ENCODE results near the gene ICA1. TPM values are rescaled to one million over a fixed set of nuclear protein-coding genes. Genes with fewer than 3 reads are reported as not detected.
A peak's percentile ranks its signal among the peaks of the same experiment; 100 is the strongest.
"Not testable (repeated sequence)": the region's sequence is repeated elsewhere in the genome, so short reads cannot be mapped to it uniquely, and the experiment has no call there.

The ICA1 gene
- total RNA-seq: 1 to 10 TPM; 1.4 to 9.7 TPM

GRCh38 chr7:8261711-8262695 is at the start of gene ICA1:
Gene ICA1 (minus strand): TSS chr7:8262167. CDS start chr7:8235926, 26,241 bp downstream.
- ATAC-seq (replicated peaks): peak; percentile 52
- Mint-ChIP-seq H3K4me1 (no peaks in the 10 kb centered on the region), H3K27me3 (peaks cover 57% of the 10 kb centered on the region), H3K36me3 (ENCODE audit: low read depth) (no peaks in the 10 kb centered on the region), H3K27ac (no peak within 1 kb of the TSS), H3K4me3 (peak within 1 kb of the TSS; percentile 71), H3K9me3 (no peaks in the 10 kb centered on the region)

GRCh38 chr7:8310876-8311275 is 48.9 kb upstream of the ICA1 start:
- Mint-ChIP-seq H3K27me3 (peaks cover 33% of the 10 kb centered on the region), H3K27ac (no peak overlapping the region), H3K9me3 (peaks cover 6% of the 10 kb centered on the region), H3K4me1 (no peaks in the 10 kb centered on the region), H3K4me3 (no peak overlapping the region), H3K36me3 (ENCODE audit: low read depth) (no peaks in the 10 kb centered on the region)
- no peak for ATAC-seq (replicated peaks)

- ATAC-seq (replicated peaks): no peak
- Mint-ChIP-seq H3K27me3 (peaks cover 12% of the 10 kb centered on the region), H3K4me1 (no peaks in the 10 kb centered on the region), H3K36me3 (ENCODE audit: low read depth) (no peaks in the 10 kb centered on the region), H3K9me3 (no peaks in the 10 kb centered on the region), H3K4me3 (no peak overlapping the region), H3K27ac (no peak overlapping the region)
These were observed 43.8 kb upstream of the ICA1 start for GRCh38 chr7:8305625-8306388.

GRCh38 chr7:8305104-8305503 is 43.1 kb upstream of the ICA1 start:
- Mint-ChIP-seq H3K4me3 (no peak overlapping the region), H3K27ac (no peak overlapping the region), H3K36me3 (ENCODE audit: low read depth) (no peaks in the 10 kb centered on the region), H3K4me1 (no peaks in the 10 kb centered on the region), H3K27me3 (peaks cover 12% of the 10 kb centered on the region), H3K9me3 (no peaks in the 10 kb centered on the region)
- no peak for ATAC-seq (replicated peaks)

- H3K4me1 Mint-ChIP-seq: no peaks in the 10 kb centered on the region
- no peak overlapping the region for H3K27ac Mint-ChIP-seq
- H3K4me3 Mint-ChIP-seq: no peak overlapping the region
- peaks cover 12% of the 10 kb centered on the region for H3K27me3 Mint-ChIP-seq
- H3K9me3 Mint-ChIP-seq: no peaks in the 10 kb centered on the region
- no peak for ATAC-seq (replicated peaks)
- no peaks in the 10 kb centered on the region for H3K36me3 Mint-ChIP-seq (ENCODE audit: low read depth)
These were observed 42.0 kb upstream of the ICA1 start for GRCh38 chr7:8303904-8304528.

- H3K27ac Mint-ChIP-seq; H3K4me3 Mint-ChIP-seq; H3K9me3 Mint-ChIP-seq; H3K36me3 Mint-ChIP-seq (ENCODE audit: low read depth); H3K4me1 Mint-ChIP-seq; ATAC-seq (replicated peaks): not testable (repeated sequence)
- peaks cover 13% of the 10 kb centered on the region for H3K27me3 Mint-ChIP-seq
These were observed 35.1 kb upstream of the ICA1 start for GRCh38 chr7:8297023-8297422.

GRCh38 chr7:8296362-8296659 is 34.3 kb upstream of the ICA1 start:
- Mint-ChIP-seq H3K4me3 (no peak overlapping the region), H3K9me3 (no peaks in the 10 kb centered on the region), H3K27me3 (peaks cover 15% of the 10 kb centered on the region), H3K36me3 (ENCODE audit: low read depth) (no peaks in the 10 kb centered on the region), H3K27ac (no peak overlapping the region), H3K4me1 (no peaks in the 10 kb centered on the region)
- ATAC-seq (replicated peaks): no peak

- Mint-ChIP-seq H3K9me3 (no peaks in the 10 kb centered on the region), H3K36me3 (ENCODE audit: low read depth) (no peaks in the 10 kb centered on the region), H3K27ac (no peak overlapping the region), H3K4me3 (no peak overlapping the region), H3K27me3 (peaks cover 17% of the 10 kb centered on the region), H3K4me1 (no peaks in the 10 kb centered on the region)
- peak; percentile 80 for ATAC-seq (replicated peaks)
These were observed 33.8 kb upstream of the ICA1 start for GRCh38 chr7:8295638-8296361.

GRCh38 chr7:8291397-8292141 is 29.6 kb upstream of the ICA1 start:
- no peak overlapping the region for H3K27ac Mint-ChIP-seq
- no peak for ATAC-seq (replicated peaks)

GRCh38 chr7:8290645-8291308 is 28.8 kb upstream of the ICA1 start:
- ATAC-seq (replicated peaks): no peak
- Mint-ChIP-seq H3K4me1 (no peaks in the 10 kb centered on the region), H3K27me3 (peaks cover 15% of the 10 kb centered on the region), H3K9me3 (no peaks in the 10 kb centered on the region), H3K36me3 (ENCODE audit: low read depth) (no peaks in the 10 kb centered on the region), H3K27ac (no peak overlapping the region), H3K4me3 (no peak overlapping the region)

More at GRCh38 chr7:8291397-8292141, 29.6 kb upstream of the ICA1 start:
- no peaks in the 10 kb centered on the region for H3K4me1 Mint-ChIP-seq
- no peak overlapping the region for H3K4me3 Mint-ChIP-seq
- H3K9me3 Mint-ChIP-seq: no peaks in the 10 kb centered on the region
- H3K36me3 Mint-ChIP-seq (ENCODE audit: low read depth): no peaks in the 10 kb centered on the region
- peaks cover 17% of the 10 kb centered on the region for H3K27me3 Mint-ChIP-seq

GRCh38 chr7:8286118-8286517 is 24.2 kb upstream of the ICA1 start:
- Mint-ChIP-seq H3K4me3 (no peak overlapping the region), H3K27ac (no peak overlapping the region), H3K27me3 (peaks cover 3% of the 10 kb centered on the region), H3K4me1 (no peaks in the 10 kb centered on the region), H3K36me3 (ENCODE audit: low read depth) (no peaks in the 10 kb centered on the region), H3K9me3 (no peaks in the 10 kb centered on the region)
- no peak for ATAC-seq (replicated peaks)

- H3K27me3 Mint-ChIP-seq: no peaks in the 10 kb centered on the region
These were observed 23.2 kb upstream of the ICA1 start for GRCh38 chr7:8285155-8285554.

GRCh38 chr7:8284606-8285005 is 22.6 kb upstream of the ICA1 start:
- Mint-ChIP-seq H3K27ac (no peak overlapping the region), H3K4me1 (no peaks in the 10 kb centered on the region), H3K27me3 (no peaks in the 10 kb centered on the region), H3K4me3 (no peak overlapping the region), H3K36me3 (ENCODE audit: low read depth) (no peaks in the 10 kb centered on the region), H3K9me3 (no peaks in the 10 kb centered on the region)
- ATAC-seq (replicated peaks): no peak

More at GRCh38 chr7:8285155-8285554, 23.2 kb upstream of the ICA1 start:
- no peak overlapping the region for H3K27ac Mint-ChIP-seq
- no peaks in the 10 kb centered on the region for H3K9me3 Mint-ChIP-seq
- H3K4me1 Mint-ChIP-seq: no peaks in the 10 kb centered on the region
- no peaks in the 10 kb centered on the region for H3K36me3 Mint-ChIP-seq (ENCODE audit: low read depth)
- H3K4me3 Mint-ChIP-seq: no peak overlapping the region
- no peak for ATAC-seq (replicated peaks)
